Right lobe of liver (tissue), 4 donors: ENCODE data around the gene ELMO1.

Experiments used
- POLR2A ChIP-seq: fragments of 450-650 bp; IDR thresholded peaks from one replicate; pipeline ENCODE4 v1.6.1; 2017; ENCODE audit warnings: antibody characterized with exemption, mild to moderate bottlenecking
- TF ChIP-seq, protein P1 (sequence below), 4 donors: fragments of 200-600 bp in 3 of 4; fragments of 450-650 bp in 1 of 4; IDR thresholded peaks; one replicate each; pipeline versions ENCODE4 v1.5.1 to v1.8.0; 2016 to 2022; ENCODE audit warnings: antibody characterized with exemption in 4 of 4, mild to moderate bottlenecking in 2 of 4
- donor health status: DM: no; HTN: no; CAD: no.
- donor health status: DM: no; HTN: no; CAD: no.
- donor health status: DM: no; HTN: yes; CAD: no.

DNA sequence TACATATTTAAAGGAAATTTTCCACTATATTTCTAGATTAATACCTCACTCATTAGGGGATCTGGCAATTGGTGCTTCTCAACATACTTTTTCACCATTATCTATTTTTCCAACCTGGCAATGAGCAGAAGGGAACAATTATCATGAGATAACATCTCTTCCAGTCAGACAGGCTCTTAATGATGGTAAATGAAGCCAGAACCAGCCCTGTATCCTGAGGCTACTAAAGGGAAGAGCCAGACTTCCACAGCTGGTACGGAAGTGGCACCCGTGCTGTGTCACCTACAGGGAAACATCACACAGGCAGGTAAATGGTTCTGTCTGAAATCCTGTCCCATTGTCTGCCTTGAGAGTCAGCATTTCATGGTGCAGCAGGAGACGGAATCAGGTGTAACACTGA, 75.9 kb downstream of the ELMO1 start:
- TF ChIP-seq POLR2A = no peak
- TF ChIP-seq, protein P1, sequence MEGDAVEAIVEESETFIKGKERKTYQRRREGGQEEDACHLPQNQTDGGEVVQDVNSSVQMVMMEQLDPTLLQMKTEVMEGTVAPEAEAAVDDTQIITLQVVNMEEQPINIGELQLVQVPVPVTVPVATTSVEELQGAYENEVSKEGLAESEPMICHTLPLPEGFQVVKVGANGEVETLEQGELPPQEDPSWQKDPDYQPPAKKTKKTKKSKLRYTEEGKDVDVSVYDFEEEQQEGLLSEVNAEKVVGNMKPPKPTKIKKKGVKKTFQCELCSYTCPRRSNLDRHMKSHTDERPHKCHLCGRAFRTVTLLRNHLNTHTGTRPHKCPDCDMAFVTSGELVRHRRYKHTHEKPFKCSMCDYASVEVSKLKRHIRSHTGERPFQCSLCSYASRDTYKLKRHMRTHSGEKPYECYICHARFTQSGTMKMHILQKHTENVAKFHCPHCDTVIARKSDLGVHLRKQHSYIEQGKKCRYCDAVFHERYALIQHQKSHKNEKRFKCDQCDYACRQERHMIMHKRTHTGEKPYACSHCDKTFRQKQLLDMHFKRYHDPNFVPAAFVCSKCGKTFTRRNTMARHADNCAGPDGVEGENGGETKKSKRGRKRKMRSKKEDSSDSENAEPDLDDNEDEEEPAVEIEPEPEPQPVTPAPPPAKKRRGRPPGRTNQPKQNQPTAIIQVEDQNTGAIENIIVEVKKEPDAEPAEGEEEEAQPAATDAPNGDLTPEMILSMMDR (IDR thresholded peaks at IDR 0.05) = no peak
